ENCODE data around the gene APOB. TPM values are rescaled to one million over a fixed set of nuclear protein-coding genes. Genes with fewer than 3 reads are reported as not detected.

Gene APOB
- total and polyA plus RNA-seq, 2 of the 13 experiments (the other 11 are each of a cell fraction or from before 2014, with no cell fraction given): 1,569 to 2,515 TPM

DNA sequence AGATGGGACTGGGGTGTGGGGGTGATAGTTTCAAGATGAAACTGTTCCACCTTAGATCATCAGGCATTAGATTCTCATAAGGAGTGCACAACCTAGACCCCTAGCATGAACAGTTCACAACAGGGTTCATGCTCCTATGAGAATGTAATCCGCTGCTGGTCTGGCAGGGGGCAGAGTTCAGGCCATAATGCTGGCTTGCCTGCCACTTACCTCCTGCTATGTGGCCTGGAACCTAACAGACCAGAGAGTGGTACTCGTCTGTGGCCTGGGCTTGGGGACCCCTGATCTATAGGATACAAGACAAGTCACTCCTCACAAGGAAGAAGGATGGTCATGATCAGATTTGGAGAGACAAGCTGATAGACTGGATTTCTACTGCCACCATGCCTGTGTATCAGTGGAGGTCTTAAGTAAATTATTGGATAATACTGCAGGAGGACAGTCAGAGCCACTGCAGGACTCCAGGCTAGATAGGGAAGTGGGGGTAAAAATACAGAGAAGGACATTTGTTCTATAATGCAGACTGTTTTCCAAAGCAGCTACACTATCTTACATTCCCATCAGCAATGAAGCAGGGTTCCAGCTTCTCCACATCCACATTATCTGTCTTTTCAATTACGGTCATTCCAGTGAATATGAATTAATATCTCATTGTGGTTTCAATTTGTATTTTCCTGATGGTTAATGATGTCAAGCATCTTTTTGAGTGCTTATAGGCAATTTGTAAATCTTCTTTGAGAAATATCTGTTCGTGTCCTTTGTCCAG is 28.8 kb upstream of the APOB start (continued):
- TF ChIP-seq, protein P1, sequence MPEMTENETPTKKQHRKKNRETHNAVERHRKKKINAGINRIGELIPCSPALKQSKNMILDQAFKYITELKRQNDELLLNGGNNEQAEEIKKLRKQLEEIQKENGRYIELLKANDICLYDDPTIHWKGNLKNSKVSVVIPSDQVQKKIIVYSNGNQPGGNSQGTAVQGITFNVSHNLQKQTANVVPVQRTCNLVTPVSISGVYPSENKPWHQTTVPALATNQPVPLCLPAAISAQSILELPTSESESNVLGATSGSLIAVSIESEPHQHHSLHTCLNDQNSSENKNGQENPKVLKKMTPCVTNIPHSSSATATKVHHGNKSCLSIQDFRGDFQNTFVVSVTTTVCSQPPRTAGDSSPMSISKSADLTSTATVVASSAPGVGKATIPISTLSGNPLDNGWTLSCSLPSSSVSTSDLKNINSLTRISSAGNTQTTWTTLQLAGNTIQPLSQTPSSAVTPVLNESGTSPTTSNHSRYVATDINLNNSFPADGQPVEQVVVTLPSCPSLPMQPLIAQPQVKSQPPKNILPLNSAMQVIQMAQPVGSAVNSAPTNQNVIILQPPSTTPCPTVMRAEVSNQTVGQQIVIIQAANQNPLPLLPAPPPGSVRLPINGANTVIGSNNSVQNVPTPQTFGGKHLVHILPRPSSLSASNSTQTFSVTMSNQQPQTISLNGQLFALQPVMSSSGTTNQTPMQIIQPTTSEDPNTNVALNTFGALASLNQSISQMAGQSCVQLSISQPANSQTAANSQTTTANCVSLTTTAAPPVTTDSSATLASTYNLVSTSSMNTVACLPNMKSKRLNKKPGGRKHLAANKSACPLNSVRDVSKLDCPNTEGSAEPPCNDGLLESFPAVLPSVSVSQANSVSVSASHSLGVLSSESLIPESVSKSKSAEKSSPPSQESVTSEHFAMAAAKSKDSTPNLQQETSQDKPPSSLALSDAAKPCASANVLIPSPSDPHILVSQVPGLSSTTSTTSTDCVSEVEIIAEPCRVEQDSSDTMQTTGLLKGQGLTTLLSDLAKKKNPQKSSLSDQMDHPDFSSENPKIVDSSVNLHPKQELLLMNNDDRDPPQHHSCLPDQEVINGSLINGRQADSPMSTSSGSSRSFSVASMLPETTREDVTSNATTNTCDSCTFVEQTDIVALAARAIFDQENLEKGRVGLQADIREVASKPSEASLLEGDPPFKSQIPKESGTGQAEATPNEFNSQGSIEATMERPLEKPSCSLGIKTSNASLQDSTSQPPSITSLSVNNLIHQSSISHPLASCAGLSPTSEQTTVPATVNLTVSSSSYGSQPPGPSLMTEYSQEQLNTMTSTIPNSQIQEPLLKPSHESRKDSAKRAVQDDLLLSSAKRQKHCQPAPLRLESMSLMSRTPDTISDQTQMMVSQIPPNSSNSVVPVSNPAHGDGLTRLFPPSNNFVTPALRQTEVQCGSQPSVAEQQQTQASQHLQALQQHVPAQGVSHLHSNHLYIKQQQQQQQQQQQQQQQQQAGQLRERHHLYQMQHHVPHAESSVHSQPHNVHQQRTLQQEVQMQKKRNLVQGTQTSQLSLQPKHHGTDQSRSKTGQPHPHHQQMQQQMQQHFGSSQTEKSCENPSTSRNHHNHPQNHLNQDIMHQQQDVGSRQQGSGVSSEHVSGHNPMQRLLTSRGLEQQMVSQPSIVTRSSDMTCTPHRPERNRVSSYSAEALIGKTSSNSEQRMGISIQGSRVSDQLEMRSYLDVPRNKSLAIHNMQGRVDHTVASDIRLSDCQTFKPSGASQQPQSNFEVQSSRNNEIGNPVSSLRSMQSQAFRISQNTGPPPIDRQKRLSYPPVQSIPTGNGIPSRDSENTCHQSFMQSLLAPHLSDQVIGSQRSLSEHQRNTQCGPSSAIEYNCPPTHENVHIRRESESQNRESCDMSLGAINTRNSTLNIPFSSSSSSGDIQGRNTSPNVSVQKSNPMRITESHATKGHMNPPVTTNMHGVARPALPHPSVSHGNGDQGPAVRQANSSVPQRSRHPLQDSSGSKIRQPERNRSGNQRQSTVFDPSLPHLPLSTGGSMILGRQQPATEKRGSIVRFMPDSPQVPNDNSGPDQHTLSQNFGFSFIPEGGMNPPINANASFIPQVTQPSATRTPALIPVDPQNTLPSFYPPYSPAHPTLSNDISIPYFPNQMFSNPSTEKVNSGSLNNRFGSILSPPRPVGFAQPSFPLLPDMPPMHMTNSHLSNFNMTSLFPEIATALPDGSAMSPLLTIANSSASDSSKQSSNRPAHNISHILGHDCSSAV (CRISPR knock-in tag; IDR thresholded peaks at IDR 0.05; ENCODE audit: borderline replicate concordance): no peak
- TF ChIP-seq U2AF1 (optimal IDR thresholded peaks at IDR 0.05; ENCODE audit: low read depth, low read length): no peak
- TF ChIP-seq, protein P2, sequence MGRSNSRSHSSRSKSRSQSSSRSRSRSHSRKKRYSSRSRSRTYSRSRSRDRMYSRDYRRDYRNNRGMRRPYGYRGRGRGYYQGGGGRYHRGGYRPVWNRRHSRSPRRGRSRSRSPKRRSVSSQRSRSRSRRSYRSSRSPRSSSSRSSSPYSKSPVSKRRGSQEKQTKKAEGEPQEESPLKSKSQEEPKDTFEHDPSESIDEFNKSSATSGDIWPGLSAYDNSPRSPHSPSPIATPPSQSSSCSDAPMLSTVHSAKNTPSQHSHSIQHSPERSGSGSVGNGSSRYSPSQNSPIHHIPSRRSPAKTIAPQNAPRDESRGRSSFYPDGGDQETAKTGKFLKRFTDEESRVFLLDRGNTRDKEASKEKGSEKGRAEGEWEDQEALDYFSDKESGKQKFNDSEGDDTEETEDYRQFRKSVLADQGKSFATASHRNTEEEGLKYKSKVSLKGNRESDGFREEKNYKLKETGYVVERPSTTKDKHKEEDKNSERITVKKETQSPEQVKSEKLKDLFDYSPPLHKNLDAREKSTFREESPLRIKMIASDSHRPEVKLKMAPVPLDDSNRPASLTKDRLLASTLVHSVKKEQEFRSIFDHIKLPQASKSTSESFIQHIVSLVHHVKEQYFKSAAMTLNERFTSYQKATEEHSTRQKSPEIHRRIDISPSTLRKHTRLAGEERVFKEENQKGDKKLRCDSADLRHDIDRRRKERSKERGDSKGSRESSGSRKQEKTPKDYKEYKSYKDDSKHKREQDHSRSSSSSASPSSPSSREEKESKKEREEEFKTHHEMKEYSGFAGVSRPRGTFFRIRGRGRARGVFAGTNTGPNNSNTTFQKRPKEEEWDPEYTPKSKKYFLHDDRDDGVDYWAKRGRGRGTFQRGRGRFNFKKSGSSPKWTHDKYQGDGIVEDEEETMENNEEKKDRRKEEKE (IDR thresholded peaks at IDR 0.05): no peak
- no peak for TF ChIP-seq ZNF10 (CRISPR knock-in tag; IDR thresholded peaks at IDR 0.05; ENCODE audit: borderline replicate concordance, low read depth)
- no peak for TF ChIP-seq ZNF607 (CRISPR knock-in tag; IDR thresholded peaks at IDR 0.05; ENCODE audit: borderline replicate concordance)
- no peak for TF ChIP-seq CCDC6 (CRISPR knock-in tag; IDR thresholded peaks at IDR 0.05)
- no peak; the same call in 1 of the 2 replicates for TF ChIP-seq MEF2D (CRISPR knock-in tag; IDR thresholded peaks at IDR 0.05)
- TF ChIP-seq ZNF788 (CRISPR knock-in tag; IDR thresholded peaks at IDR 0.05; ENCODE audit: borderline replicate concordance): no peak
- no peak for TF ChIP-seq KAT7 (CRISPR knock-in tag; IDR thresholded peaks at IDR 0.05; ENCODE audit: borderline replicate concordance)
- no peak for TF ChIP-seq GTF2F1 (IDR thresholded peaks at IDR 0.05; ENCODE audit: low read length)
- TF ChIP-seq ZFP82 (CRISPR knock-in tag; IDR thresholded peaks at IDR 0.05; ENCODE audit: borderline replicate concordance): no peak
- no peak for TF ChIP-seq ZNF598 (CRISPR knock-in tag; IDR thresholded peaks at IDR 0.05; ENCODE audit: borderline replicate concordance)
- no peak for TF ChIP-seq ELF1 (CRISPR knock-in tag; IDR thresholded peaks at IDR 0.05)
- TF ChIP-seq SYNCRIP (IDR thresholded peaks at IDR 0.05; ENCODE audit: insufficient read depth, low read depth, low read length): no peak
- peak; percentile 48; the same call in 1 of the 2 replicates for TF ChIP-seq ZMYM2 (CRISPR knock-in tag; IDR thresholded peaks at IDR 0.05)
- TF ChIP-seq ZNF709 (CRISPR knock-in tag; IDR thresholded peaks at IDR 0.05): no peak
- TF ChIP-seq ZFP36L1 (CRISPR knock-in tag; IDR thresholded peaks at IDR 0.05): no peak

All from HepG2 (cell line).